ENCODE measurements around the gene PGR.

DNA sequence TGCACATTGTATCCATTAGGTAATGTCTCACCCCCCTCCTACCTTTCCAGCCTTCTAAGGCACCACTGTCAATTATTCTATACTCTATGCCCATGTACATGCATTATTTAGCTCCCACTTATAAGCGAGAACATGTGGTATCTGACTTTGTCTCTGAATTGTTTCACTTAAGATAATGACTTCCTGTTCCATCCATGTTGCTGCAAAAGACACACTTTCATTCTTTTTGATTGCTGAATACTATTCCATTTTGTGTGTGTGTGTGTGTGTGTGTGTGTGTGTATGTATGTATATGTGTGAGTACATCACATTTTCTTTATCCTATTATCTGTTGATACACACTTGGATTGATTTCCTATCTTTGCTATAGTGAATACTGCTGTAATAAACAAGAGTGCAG, 84.2 kb downstream of the PGR start:
- TF ChIP-seq POLR2A (IDR thresholded peaks at IDR 0.05) (no peak), POLR2AphosphoS5 (IDR thresholded peaks at IDR 0.05) (no peak)
- TF ChIP-seq, protein P1, sequence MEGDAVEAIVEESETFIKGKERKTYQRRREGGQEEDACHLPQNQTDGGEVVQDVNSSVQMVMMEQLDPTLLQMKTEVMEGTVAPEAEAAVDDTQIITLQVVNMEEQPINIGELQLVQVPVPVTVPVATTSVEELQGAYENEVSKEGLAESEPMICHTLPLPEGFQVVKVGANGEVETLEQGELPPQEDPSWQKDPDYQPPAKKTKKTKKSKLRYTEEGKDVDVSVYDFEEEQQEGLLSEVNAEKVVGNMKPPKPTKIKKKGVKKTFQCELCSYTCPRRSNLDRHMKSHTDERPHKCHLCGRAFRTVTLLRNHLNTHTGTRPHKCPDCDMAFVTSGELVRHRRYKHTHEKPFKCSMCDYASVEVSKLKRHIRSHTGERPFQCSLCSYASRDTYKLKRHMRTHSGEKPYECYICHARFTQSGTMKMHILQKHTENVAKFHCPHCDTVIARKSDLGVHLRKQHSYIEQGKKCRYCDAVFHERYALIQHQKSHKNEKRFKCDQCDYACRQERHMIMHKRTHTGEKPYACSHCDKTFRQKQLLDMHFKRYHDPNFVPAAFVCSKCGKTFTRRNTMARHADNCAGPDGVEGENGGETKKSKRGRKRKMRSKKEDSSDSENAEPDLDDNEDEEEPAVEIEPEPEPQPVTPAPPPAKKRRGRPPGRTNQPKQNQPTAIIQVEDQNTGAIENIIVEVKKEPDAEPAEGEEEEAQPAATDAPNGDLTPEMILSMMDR (IDR thresholded peaks at IDR 0.05) = no peak
